Fibroblast of gingiva (primary cell): ENCODE measurements around the gene NFE2L1.

Source experiments
- DNase-seq: peaks from one replicate; pipeline ENCODE4 v3.0.0-alpha.2; 2011; ENCODE audit warnings: low read depth

NFE2L1 gene

GRCh38 chr17:48110761-48111160 lies 62.6 kb downstream of the NFE2L1 start:
- no peak for DNase-seq
